Esophagus squamous epithelium (tissue), 5 donors: ENCODE data around the gene CHMP3. TPM values are rescaled to one million over a fixed set of nuclear protein-coding genes. Genes with fewer than 3 reads are reported as not detected.

Source experiments
- DNase-seq: peaks from one replicate; lab custom pipeline; 2025; lab: John Stamatoyannopoulos, UW
- H3K27ac ChIP-seq, 4 donors: fragments of 200-600 bp; sonication (generic); one replicate each; pipeline ENCODE4 v1.5.1; 2016 to 2019; ENCODE audit warnings: mild to moderate bottlenecking in 1 of 4
- H3K27me3 ChIP-seq, 4 donors: fragments of 200-600 bp; sonication (generic); 1 replicate in 3 of 4; 2 replicates in 1 of 4; pipeline versions ENCODE4 v1.5.1 to v1.6.0; 2017 to 2021; ENCODE audit warnings: antibody characterized with exemption in 1 of 4
- H3K36me3 ChIP-seq, 3 donors: fragments of 200-600 bp; sonication (generic); one replicate each; pipeline ENCODE4 v1.5.1; 2016 to 2019
- H3K4me1 ChIP-seq, 3 donors: fragments of 200-600 bp; sonication (generic); one replicate each; pipeline ENCODE4 v1.5.1; 2017 to 2019
- H3K4me3 ChIP-seq, 4 donors: fragments of 200-600 bp; sonication (generic); 1 replicate in 3 of 4; 2 replicates in 1 of 4; pipeline ENCODE4 v1.5.1; 2016 to 2019; ENCODE audit warnings: mild to moderate bottlenecking in 2 of 4, moderate library complexity in 1 of 4
- H3K9me3 ChIP-seq, 3 donors: fragments of 200-600 bp; sonication (generic); one replicate each; pipeline ENCODE4 v1.5.1; 2016 to 2019
- CTCF ChIP-seq, 6 experiments: fragments of 450-650 bp in 4 of 6; fragments of 200-600 bp in 2 of 6; sonication (generic) in 2 of 6; IDR thresholded peaks; one replicate each; pipeline ENCODE4 v1.5.1; 2016 to 2019; ENCODE audit warnings: antibody characterized with exemption in 6 of 6, mild to moderate bottlenecking in 4 of 6, moderate library complexity in 4 of 6
- POLR2A ChIP-seq, 4 donors: fragments of 450-650 bp; IDR thresholded peaks; one replicate each; pipeline ENCODE4 v1.6.1; 2017; ENCODE audit warnings: antibody characterized with exemption in 4 of 4, mild to moderate bottlenecking in 4 of 4, moderate library complexity in 3 of 4
- WGBS, 2 donors: methylation state at CpG; one replicate each; pipeline ENCODE4 v1.1.5; 2018; 5-methylcytosine and 5-hydroxymethylcytosine counted together
- intact Hi-C: fragments of 100-400 bp; cut with DNase I; formaldehyde crosslinking; loops from one replicate; pipeline ENCODE4 v1.15.0; 2022
- total RNA-seq, 4 donors: library from RNA; depleted of rRNA; stranded (reverse); fragments of >200 nt; gene quantifications; one replicate each; pipeline ENCODE4 v1.1.0, GENCODE V29; 2016
- donor health status: DM: yes; HTN: yes; CAD: no.

CHMP3 gene
- total RNA-seq, 4 donors from 2014 or later = 55.5 to 103 (median 65.5) TPM

GRCh38 chr2:86542814-86543213, 20.4 kb downstream of the CHMP3 start:
- H3K36me3 ChIP-seq = peaks cover 0 to 20% (median 0%) of the 10 kb centered on the region in 3 donors
- peaks cover 0 to 9% (median 0%) of the 10 kb centered on the region in 3 donors for H3K9me3 ChIP-seq
- intact Hi-C loops = no loop called here
- H3K4me3 ChIP-seq = no peak overlapping the region
- WGBS, 2 donors = 19 to 21% methylated on average over 1 of the region's 1 CpG
- H3K27me3 ChIP-seq = no peaks in the 10 kb centered on the region
- H3K27ac ChIP-seq = no peak overlapping the region
- no peak for TF ChIP-seq POLR2A (IDR thresholded peaks at IDR 0.05)
- no peak for TF ChIP-seq CTCF (IDR thresholded peaks at IDR 0.05)
- DNase-seq = no peak
- H3K4me1 ChIP-seq = peaks cover 0 to 12% (median 0%) of the 10 kb centered on the region in 3 donors

GRCh38 chr2:86541334-86541733, 21.9 kb downstream of the CHMP3 start:
- Histone ChIP-seq H3K27ac (no peak overlapping the region), H3K36me3 (peaks cover 0 to 12% (median 0%) of the 10 kb centered on the region in 3 donors), H3K4me1 (peaks cover 0 to 12% (median 0%) of the 10 kb centered on the region in 3 donors), H3K9me3 (peaks cover 0 to 9% (median 0%) of the 10 kb centered on the region in 3 donors), H3K4me3 (no peak overlapping the region), H3K27me3 (no peaks in the 10 kb centered on the region)
- intact Hi-C loops = no loop called here
- 46 to 48% methylated on average over 2 of the region's 2 CpGs for WGBS, 2 donors
- TF ChIP-seq CTCF (IDR thresholded peaks at IDR 0.05) (no peak), POLR2A (IDR thresholded peaks at IDR 0.05) (no peak)
- no peak for DNase-seq

- Histone ChIP-seq H3K4me3 (no peak overlapping the region), H3K27me3 (no peaks in the 10 kb centered on the region), H3K36me3 (peaks cover 0 to 7% (median 0%) of the 10 kb centered on the region in 3 donors), H3K27ac (no peak overlapping the region), H3K9me3 (peaks cover 0 to 11% (median 3%) of the 10 kb centered on the region in 3 donors), H3K4me1 (no peaks in the 10 kb centered on the region)
- intact Hi-C loops = no loop called here
- TF ChIP-seq POLR2A (IDR thresholded peaks at IDR 0.05) (no peak), CTCF (IDR thresholded peaks at IDR 0.05) (no peak)
- no peak for DNase-seq
- 96 to 97% methylated on average over 3 of the region's 3 CpGs for WGBS, 2 donors
Measured at GRCh38 chr2:86533589-86533988, 29.7 kb downstream of the CHMP3 start.

GRCh38 chr2:86525421-86526340, 37.6 kb downstream of the CHMP3 start:
- WGBS, 2 donors = 87 to 88% methylated on average over 11 of the region's 11 CpGs

More at GRCh38 chr2:86525421-86526340, 37.6 kb downstream of the CHMP3 start:
- Histone ChIP-seq H3K27me3 (no peaks in the 10 kb centered on the region), H3K4me3 (no peak overlapping the region), H3K9me3 (no peaks in the 10 kb centered on the region), H3K4me1 (no peaks in the 10 kb centered on the region), H3K27ac (no peak overlapping the region), H3K36me3 (peaks cover 0 to 48% (median 0%) of the 10 kb centered on the region in 3 donors)
- TF ChIP-seq CTCF (IDR thresholded peaks at IDR 0.05) = no peak
- no peak for TF ChIP-seq POLR2A (IDR thresholded peaks at IDR 0.05)
- DNase-seq = no peak
- intact Hi-C loops = no loop called here
